Astrocyte of the cerebellum (primary cell): ENCODE results near the gene KDM2A.
A peak's percentile ranks its signal among the peaks of the same experiment; 100 is the strongest.

ENCODE experiments used
- DNase-seq: peaks from one replicate; pipeline ENCODE4 v3.0.0-alpha.2; 2011; ENCODE audit warnings: low read depth
- H3K4me3 ChIP-seq: 2 replicates; pipeline ENCODE4 v1.5.1; 2011; ENCODE audit warnings: mild to moderate bottlenecking, low read depth, low read length, moderate library complexity
- in situ Hi-C: cut with HindIII; loops from 2 replicates; pipeline ENCODE4 v1.10.0; 2017; ENCODE audit warnings: low sequenced_read_pairs
- TF ChIP-seq, protein P1 (sequence below): IDR thresholded peaks from 2 replicates; pipeline ENCODE4 v1.5.1; 2012; ENCODE audit warnings: low read length, low read depth, moderate library complexity, mild to moderate bottlenecking; ENCODE audit errors: missing control alignments

Gene KDM2A

DNA sequence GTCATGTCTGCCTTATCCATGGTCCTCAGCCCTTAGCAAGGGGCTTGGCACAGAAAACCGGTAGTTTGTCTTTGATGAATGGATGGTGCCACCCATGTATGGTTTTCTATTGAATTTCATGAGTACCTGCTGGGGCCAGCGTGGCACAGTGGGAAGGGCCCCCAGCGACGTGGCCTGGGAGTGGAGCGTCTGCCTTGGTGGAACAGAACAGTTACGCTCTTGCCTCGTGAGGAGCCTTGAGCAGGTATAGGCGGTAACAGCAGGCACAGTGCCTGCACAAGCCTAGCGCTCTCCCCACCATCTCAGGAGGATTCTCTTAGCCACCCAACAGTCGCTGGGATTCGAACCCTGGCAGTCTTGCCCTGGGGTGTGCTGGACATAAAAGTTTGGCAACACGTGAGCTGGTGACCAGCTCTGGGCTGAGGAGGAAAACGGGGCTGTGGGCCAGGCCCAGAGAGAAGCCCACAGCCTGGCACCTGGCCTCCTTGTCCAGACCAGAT lies 181.2 kb downstream of the KDM2A start:
- no peak overlapping the region for H3K4me3 ChIP-seq
- in situ Hi-C loops: no loop called here
- TF ChIP-seq, protein P1, sequence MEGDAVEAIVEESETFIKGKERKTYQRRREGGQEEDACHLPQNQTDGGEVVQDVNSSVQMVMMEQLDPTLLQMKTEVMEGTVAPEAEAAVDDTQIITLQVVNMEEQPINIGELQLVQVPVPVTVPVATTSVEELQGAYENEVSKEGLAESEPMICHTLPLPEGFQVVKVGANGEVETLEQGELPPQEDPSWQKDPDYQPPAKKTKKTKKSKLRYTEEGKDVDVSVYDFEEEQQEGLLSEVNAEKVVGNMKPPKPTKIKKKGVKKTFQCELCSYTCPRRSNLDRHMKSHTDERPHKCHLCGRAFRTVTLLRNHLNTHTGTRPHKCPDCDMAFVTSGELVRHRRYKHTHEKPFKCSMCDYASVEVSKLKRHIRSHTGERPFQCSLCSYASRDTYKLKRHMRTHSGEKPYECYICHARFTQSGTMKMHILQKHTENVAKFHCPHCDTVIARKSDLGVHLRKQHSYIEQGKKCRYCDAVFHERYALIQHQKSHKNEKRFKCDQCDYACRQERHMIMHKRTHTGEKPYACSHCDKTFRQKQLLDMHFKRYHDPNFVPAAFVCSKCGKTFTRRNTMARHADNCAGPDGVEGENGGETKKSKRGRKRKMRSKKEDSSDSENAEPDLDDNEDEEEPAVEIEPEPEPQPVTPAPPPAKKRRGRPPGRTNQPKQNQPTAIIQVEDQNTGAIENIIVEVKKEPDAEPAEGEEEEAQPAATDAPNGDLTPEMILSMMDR: no peak
- no peak for DNase-seq

DNA sequence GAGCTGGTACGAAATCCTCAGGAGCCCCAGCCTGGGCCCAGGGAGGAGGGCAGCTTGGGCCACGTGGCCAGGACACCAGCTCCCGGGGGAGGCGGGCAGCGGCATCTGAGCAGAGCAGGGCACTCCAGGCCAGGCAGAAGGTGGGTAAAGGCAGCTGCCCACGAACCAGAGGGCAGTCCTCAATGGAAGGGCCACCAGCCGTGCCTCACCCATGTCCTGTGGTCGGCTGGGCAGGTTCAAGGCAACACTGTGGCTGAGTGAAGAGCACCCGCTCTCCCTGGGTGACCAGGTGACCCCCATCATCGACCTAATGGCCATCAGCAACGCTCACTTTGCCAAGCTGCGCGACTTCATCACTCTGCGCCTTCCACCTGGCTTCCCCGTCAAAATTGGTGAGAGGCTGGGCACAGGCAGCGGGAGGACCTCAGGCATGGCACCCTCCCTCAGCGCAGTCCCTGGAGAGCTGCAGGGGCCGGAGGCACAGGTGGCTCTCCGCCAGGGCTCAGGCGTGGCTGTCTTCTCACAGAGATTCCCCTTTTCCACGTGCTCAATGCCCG lies 181.8 kb downstream of the KDM2A start:
- no peak for DNase-seq
- H3K4me3 ChIP-seq: no peak overlapping the region
- in situ Hi-C loops: no loop called here
- TF ChIP-seq, protein P1: no peak

DNA sequence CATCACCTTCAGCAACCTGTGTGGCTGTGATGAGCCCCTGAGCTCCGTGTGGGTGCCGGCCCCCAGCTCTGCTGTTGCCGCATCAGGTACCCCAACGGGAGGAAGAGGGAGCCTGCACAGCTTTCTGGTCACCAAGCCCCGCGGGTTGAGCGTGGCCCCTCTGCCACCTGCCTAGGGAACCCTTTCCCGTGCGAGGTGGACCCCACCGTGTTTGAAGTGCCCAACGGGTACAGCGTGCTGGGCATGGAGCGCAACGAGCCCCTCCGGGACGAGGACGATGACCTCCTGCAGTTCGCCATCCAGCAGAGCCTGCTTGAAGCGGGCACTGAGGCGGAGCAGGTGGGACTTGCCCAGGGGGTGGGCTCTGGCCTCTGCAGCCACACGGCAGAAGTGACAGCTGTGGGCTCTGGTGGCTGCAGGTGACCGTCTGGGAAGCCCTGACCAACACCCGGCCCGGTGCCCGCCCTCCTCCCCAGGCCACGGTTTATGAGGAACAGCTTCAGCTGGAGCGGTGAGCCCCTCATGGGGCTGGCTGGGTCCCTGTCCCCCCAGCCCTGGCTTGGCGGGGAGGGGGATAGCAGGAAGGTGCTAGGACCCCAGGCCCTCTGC lies 182.4 kb downstream of the KDM2A start:
- in situ Hi-C loops: no loop called here
- no peak for DNase-seq
- TF ChIP-seq, protein P1: no peak
- H3K4me3 ChIP-seq: no peak overlapping the region

DNA sequence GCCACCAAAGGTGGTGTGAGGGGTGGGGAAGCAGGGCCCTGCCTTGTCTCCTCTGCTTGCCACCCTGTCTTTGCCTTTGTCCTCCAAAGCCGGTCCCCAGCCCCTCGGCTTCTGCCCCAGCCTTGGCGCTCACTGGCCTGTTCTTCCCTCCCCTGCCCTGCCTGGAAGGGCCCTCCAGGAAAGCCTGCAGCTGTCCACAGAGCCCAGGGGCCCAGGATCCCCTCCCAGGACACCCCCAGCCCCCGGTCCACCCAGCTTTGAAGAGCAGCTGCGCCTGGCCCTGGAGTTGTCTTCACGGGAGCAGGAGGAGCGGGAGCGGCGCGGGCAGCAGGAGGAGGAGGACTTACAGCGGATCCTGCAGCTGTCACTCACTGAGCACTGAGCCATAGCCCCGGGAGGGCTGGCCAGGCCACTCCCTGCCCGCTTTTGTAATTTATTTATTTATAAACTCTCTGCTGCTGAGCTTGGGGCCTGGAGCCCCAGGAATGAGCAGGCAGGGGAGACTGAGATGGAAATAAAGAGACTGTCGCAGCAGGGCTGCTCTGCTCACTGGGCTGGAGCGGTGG lies 183.0 kb downstream of the KDM2A start:
- H3K4me3 ChIP-seq: no peak overlapping the region
- no peak for DNase-seq
- in situ Hi-C loops: no loop called here
- TF ChIP-seq, protein P1: no peak

DNA sequence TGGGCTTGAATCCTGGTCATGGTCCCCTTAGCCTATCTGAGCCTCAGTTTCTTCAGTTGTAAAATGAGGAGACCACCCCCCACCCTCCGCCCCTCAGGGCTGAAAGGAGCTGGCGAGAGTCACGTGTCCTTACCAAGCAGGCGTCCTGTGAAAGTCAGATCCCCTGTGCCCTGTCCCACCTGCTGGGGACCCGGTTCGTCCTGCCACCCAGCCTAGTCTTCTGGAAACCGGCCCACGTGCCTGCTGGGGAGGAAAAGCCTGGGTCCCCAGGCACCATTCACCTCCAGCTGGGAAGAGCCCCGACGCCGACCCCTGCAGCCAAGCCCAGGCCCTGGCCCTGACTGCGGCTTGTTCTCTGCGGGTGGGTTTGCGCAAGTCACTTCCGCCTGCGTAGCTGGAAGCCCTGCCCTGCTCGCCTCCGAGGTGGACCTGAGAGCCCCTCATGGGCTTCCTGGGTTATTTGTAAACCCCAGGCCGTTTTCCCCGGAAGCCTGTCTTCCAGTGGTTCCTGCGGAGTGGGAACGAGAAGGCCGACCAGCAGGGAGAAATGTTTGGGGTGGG lies 183.6 kb downstream of the KDM2A start:
- peak; percentile 19 for DNase-seq
- in situ Hi-C loops: no loop called here
- peak overlapping the region; percentile 77 for H3K4me3 ChIP-seq
- TF ChIP-seq, protein P1: no peak

DNA sequence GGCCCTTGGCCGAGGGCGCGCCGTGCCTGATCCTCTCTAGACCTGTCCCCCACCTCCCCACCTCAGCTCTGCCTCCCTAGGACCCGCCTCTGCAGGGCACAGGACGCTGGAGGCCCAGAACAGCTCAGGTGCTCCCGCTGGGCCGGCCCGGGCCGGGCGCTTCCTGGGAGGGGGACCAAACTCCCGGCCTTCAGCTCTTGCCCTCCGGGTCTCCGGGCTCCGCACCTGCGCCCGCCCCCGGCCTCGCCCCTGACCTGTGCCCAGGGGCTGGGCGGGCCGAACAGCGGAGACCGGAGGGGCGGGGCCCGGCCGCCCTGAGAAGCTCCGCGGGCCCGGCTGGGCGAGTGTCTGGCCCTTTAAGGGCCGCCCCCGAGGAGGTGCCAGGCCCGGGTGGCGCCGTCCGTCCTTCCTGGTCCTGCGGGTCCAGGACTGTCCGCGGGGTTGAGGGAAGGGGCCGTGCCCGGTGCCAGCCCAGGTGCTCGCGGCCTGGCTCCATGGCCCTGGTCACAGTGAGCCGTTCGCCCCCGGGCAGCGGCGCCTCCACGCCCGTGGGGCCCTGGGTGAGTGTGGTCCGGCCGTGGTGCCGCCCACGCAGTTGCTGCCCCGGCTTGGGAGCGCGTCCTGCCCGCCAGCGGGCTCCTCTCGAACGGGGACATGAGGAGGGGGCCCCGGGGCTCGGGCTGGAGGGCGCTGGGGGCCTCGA lies 184.2 kb downstream of the KDM2A start, which contains the start of gene SSH3:
Gene SSH3, plus strand, starts transcription at position 399 of the 703 bp plus-strand sequence. Its CDS starts 96 bp downstream, at position 495.
- TF ChIP-seq, protein P1: no peak
- DNase-seq: no peak
- in situ Hi-C loops: no loop called here
- peak within 1 kb of the TSS; percentile 77 for H3K4me3 ChIP-seq
